Measurements from ENCODE around the gene NSRP1. TPM values are rescaled to one million over a fixed set of nuclear protein-coding genes. Genes with fewer than 3 reads are reported as not detected.

Gene NSRP1, protein sequence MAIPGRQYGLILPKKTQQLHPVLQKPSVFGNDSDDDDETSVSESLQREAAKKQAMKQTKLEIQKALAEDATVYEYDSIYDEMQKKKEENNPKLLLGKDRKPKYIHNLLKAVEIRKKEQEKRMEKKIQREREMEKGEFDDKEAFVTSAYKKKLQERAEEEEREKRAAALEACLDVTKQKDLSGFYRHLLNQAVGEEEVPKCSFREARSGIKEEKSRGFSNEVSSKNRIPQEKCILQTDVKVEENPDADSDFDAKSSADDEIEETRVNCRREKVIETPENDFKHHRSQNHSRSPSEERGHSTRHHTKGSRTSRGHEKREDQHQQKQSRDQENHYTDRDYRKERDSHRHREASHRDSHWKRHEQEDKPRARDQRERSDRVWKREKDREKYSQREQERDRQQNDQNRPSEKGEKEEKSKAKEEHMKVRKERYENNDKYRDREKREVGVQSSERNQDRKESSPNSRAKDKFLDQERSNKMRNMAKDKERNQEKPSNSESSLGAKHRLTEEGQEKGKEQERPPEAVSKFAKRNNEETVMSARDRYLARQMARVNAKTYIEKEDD
- 28.2 and 30.7 TPM in 2 replicates for total RNA-seq
- long read RNA-seq, partial matches to known transcripts = 6 of 13 reads
- long read RNA-seq, other reads (novel, unspliced or antisense) = 3 of 13 reads

DNA sequence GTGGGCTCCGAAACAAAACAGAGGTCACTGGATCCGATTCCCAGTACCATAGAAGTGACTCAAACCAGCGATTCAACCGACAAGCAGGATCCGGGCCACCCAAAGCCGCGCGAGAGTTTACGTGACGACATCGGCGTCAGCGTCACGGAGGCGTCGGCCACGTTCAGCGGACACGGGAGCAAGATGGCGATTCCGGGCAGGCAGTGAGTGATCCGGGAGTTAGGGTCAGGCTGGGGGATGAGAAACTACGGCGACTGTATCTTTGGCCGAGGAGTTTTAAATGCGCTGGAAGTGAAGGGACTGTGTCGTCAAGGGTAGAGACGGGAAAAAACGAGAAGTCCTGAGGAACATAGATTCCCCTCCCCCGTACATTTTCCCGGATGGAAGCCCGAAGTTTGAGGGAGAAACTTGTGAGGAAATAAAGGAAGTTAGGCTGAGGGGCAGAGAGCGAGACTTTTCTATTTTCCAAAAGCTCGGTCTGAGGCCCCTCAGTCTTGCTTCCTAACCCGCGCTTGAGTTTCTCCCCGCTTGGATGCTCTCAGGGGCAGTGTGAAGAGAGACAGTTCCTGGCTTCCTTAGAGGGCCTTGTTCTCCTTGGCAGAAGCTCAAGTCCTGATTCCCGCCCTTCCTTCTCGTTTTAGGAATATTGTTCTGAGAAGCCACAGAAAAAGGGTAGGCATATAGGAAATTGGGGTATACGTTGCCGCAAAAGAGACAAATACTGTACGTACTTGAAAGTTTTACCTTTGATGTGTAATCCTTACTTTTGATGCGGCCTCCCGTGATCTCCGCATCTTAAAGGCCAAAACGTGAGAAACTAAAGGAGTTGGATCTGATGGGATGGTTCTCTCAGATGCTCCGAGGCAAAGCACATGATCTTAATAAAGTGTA is at the start of gene NSRP1:
TSS of gene NSRP1 (plus strand) at position 156 of the 891 bp plus-strand sequence. CDS start at position 184, 28 bp downstream.
- H3K27me3 Mint-ChIP-seq (ENCODE audit: low read depth) = no peaks in the 10 kb centered on the region
- DNase-seq (ENCODE audit: low read depth, low spot score) = peak; percentile 90
- H3K36me3 Mint-ChIP-seq (ENCODE audit: low read depth) = peaks cover 11% of the 10 kb centered on the region
- TF ChIP-seq, protein P1, sequence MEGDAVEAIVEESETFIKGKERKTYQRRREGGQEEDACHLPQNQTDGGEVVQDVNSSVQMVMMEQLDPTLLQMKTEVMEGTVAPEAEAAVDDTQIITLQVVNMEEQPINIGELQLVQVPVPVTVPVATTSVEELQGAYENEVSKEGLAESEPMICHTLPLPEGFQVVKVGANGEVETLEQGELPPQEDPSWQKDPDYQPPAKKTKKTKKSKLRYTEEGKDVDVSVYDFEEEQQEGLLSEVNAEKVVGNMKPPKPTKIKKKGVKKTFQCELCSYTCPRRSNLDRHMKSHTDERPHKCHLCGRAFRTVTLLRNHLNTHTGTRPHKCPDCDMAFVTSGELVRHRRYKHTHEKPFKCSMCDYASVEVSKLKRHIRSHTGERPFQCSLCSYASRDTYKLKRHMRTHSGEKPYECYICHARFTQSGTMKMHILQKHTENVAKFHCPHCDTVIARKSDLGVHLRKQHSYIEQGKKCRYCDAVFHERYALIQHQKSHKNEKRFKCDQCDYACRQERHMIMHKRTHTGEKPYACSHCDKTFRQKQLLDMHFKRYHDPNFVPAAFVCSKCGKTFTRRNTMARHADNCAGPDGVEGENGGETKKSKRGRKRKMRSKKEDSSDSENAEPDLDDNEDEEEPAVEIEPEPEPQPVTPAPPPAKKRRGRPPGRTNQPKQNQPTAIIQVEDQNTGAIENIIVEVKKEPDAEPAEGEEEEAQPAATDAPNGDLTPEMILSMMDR (conservative IDR thresholded peaks at IDR 0.05) = no peak
- no peaks in the 10 kb centered on the region for H3K9me3 Mint-ChIP-seq
- peaks cover 31% of the 10 kb centered on the region for H3K4me1 Mint-ChIP-seq
- peak within 1 kb of the TSS; percentile 100 for H3K27ac Mint-ChIP-seq (ENCODE audit: unreplicated experiment)
- H3K4me3 Mint-ChIP-seq = peak within 1 kb of the TSS; percentile 96

DNA sequence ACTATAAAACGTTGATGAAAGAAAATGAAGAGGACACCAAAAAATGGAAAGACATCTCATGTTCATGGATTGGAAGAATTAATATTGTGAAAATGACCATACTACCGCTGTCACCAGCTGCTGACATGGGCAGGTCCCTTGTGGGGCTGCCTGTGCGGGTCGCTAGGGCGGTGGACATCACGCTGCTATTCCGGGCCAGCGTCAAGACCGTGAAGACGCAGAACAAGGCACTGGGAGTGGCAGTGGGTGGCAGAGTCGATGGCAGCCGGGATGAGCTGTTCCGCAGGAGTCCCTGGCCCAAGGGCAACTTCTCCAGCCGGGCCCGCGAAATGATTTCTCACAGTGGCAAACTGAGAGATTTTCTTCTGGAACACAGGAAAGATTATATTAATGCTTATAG is 48.2 kb upstream of the NSRP1 start:
- Mint-ChIP-seq H3K4me3 (no peak overlapping the region), H3K27me3 (ENCODE audit: low read depth) (peaks cover 17% of the 10 kb centered on the region), H3K36me3 (ENCODE audit: low read depth) (peaks cover 15% of the 10 kb centered on the region), H3K27ac (ENCODE audit: unreplicated experiment) (no peak overlapping the region), H3K9me3 (peaks cover 33% of the 10 kb centered on the region), H3K4me1 (no peaks in the 10 kb centered on the region)
- DNase-seq (ENCODE audit: low read depth, low spot score) = no peak
- TF ChIP-seq, protein P1 (conservative IDR thresholded peaks at IDR 0.05) = no peak

DNA sequence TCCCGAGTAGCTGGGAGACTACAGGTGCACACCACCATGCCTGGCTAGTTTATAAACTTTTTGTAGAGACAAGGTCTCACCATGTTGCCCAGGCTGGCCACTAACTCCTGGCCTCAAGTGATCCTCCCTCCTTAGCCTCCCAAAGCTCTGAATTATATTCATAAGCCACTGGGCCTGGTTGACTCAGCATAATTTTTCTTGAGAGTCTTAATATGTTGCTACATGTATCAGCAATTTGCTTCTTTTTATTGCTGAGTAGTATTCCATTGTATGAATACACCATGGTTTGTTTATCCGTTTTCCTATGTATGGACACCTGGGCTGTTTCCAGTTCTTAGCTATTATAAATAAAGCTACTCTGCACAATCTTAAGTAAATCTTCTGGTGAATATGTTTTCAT is 42.4 kb upstream of the NSRP1 start:
- Mint-ChIP-seq H3K4me1 (no peaks in the 10 kb centered on the region), H3K9me3 (peaks cover 11% of the 10 kb centered on the region), H3K4me3 (no peak overlapping the region), H3K27me3 (ENCODE audit: low read depth) (peaks cover 44% of the 10 kb centered on the region), H3K27ac (ENCODE audit: unreplicated experiment) (no peak overlapping the region), H3K36me3 (ENCODE audit: low read depth) (no peaks in the 10 kb centered on the region)
- DNase-seq (ENCODE audit: low read depth, low spot score) = no peak
- TF ChIP-seq, protein P1 (conservative IDR thresholded peaks at IDR 0.05) = no peak

DNA sequence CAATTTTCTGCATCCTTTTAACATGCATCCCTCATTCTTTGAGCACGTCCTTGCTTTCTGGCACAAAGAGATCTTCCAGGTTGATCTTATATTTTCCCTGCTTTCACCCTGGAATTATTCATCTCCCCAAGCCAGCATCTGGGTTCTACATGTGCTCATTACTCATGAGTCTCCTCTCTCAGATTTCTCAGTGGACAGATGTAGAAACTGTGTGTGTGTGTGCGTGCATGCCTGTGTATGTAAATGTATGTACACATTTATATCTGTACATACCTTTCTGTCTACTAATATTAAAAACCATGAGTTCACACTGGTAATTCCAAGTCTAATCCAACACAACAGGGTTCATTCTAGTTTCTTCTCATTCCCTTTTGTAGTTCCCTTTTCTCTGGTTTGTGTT is 41.9 kb upstream of the NSRP1 start:
- H3K27ac Mint-ChIP-seq (ENCODE audit: unreplicated experiment) = no peak overlapping the region
- H3K4me1 Mint-ChIP-seq = no peaks in the 10 kb centered on the region
- H3K9me3 Mint-ChIP-seq = peaks cover 11% of the 10 kb centered on the region
- H3K4me3 Mint-ChIP-seq = no peak overlapping the region
- TF ChIP-seq, protein P1 (conservative IDR thresholded peaks at IDR 0.05) = no peak
- H3K36me3 Mint-ChIP-seq (ENCODE audit: low read depth) = no peaks in the 10 kb centered on the region
- DNase-seq (ENCODE audit: low read depth, low spot score) = no peak
- H3K27me3 Mint-ChIP-seq (ENCODE audit: low read depth) = peaks cover 44% of the 10 kb centered on the region

DNA sequence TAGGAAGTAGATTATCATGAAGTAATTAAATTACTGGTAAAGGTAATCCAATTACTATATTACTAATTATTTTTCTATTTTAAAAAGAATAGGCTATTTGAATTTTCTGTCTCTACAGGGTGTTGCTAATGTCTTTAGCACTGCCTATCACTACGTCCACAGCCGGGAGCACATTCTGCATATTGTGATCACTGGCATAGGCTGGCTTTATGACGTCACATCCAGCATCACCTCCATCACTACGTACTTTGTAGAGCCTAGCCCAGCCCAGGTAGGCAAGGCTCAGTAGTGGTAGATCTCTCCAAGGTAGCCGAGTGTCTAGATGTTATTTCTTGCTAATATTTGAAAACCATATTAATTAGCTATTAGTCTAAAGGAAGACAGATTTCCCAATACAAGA is 33.8 kb upstream of the NSRP1 start:
- peaks cover 3% of the 10 kb centered on the region for H3K9me3 Mint-ChIP-seq
- H3K36me3 Mint-ChIP-seq (ENCODE audit: low read depth) = no peaks in the 10 kb centered on the region
- H3K4me3 Mint-ChIP-seq = no peak overlapping the region
- no peak for DNase-seq (ENCODE audit: low read depth, low spot score)
- peaks cover 13% of the 10 kb centered on the region for H3K27me3 Mint-ChIP-seq (ENCODE audit: low read depth)
- no peak overlapping the region for H3K27ac Mint-ChIP-seq (ENCODE audit: unreplicated experiment)
- peaks cover 11% of the 10 kb centered on the region for H3K4me1 Mint-ChIP-seq
- TF ChIP-seq, protein P1 (conservative IDR thresholded peaks at IDR 0.05) = no peak

All from neural crest cell (in vitro differentiated cells).